HEK293 (cell line): ENCODE measurements around the gene PTGER3.

Experiments used
- CTCF ChIA-PET: fragments of 350-600 bp; formaldehyde crosslinking; extraction: SDS; loops from one replicate; lab custom pipeline; 2021; ENCODE audit warnings: antibody characterized with exemption; lab: Yijun Ruan, JAX
- POLR2A ChIA-PET: fragments of 300-600 bp; formaldehyde crosslinking; extraction: SDS; loops from one replicate; lab custom pipeline; 2020; ENCODE audit warnings: antibody characterized with exemption, inconsistent platforms; lab: Yijun Ruan, JAX
- H3K27ac ChIP-seq: fragments of 200-500 bp; sonication (Bioruptor generic); 2 replicates; pipeline ENCODE4 v1.5.1; 2014; ENCODE audit warnings: low read depth, low read length, control low read depth, inconsistent platforms; ENCODE audit errors: extremely low read depth
- H3K36me3 ChIP-seq, 2 experiments: fragments of 200-500 bp in 1 of 2; sonication (Bioruptor generic) in 1 of 2; 1 replicate in 1 of 2; 2 replicates in 1 of 2; pipeline ENCODE4 v1.5.1; 2014 to 2017; ENCODE audit warnings: inconsistent platforms in 2 of 2, low read length in 2 of 2; ENCODE audit not compliant: control insufficient read depth in 2 of 2, insufficient read depth in 1 of 2
- H3K4me1 ChIP-seq: fragments of 200-500 bp; sonication (Bioruptor generic); 2 replicates; pipeline ENCODE4 v1.5.1; 2014; ENCODE audit warnings: mild to moderate bottlenecking, low read length, inconsistent platforms; ENCODE audit not compliant: control insufficient read depth, insufficient read depth
- H3K4me3 ChIP-seq: 2 replicates; pipeline ENCODE4 v1.5.1; 2011; ENCODE audit warnings: low read depth, mild to moderate bottlenecking, control low read depth, low read length, moderate library complexity
- H3K9me3 ChIP-seq: fragments of 200-500 bp; sonication (Bioruptor generic); 2 replicates; pipeline ENCODE4 v1.5.1; 2014; ENCODE audit warnings: low read depth, low read length, inconsistent platforms; ENCODE audit not compliant: control insufficient read depth, insufficient read depth
- BCL11A ChIP-seq: fragments of 450-650 bp; formaldehyde crosslinking; IDR thresholded peaks from 2 replicates; pipeline ENCODE4 v1.5.1; 2016; ENCODE audit warnings: low read depth, missing biosample characterization, missing genetic modification characterization
- EGR2 ChIP-seq: fragments of 450-650 bp; formaldehyde crosslinking; IDR thresholded peaks from 2 replicates; pipeline ENCODE4 v1.5.1; 2016; ENCODE audit warnings: low read depth, missing biosample characterization, missing genetic modification characterization
- GLIS1 ChIP-seq: fragments of 450-650 bp; formaldehyde crosslinking; IDR thresholded peaks from 2 replicates; pipeline ENCODE4 v1.5.1; 2016; ENCODE audit warnings: missing biosample characterization, missing genetic modification characterization
- KLF16 ChIP-seq: fragments of 450-650 bp; formaldehyde crosslinking; IDR thresholded peaks from 2 replicates; pipeline ENCODE4 v1.5.1; 2017; ENCODE audit warnings: missing biosample characterization, missing genetic modification characterization
- KLF8 ChIP-seq: fragments of 450-650 bp; formaldehyde crosslinking; IDR thresholded peaks from 2 replicates; pipeline ENCODE4 v1.5.1; 2016; ENCODE audit warnings: missing biosample characterization, missing genetic modification characterization
- MYNN ChIP-seq: fragments of 450-650 bp; formaldehyde crosslinking; IDR thresholded peaks from 2 replicates; pipeline ENCODE4 v1.5.1; 2016; ENCODE audit warnings: missing biosample characterization, missing genetic modification characterization, borderline replicate concordance
- SP3 ChIP-seq: fragments of 450-650 bp; formaldehyde crosslinking; IDR thresholded peaks from 2 replicates; pipeline ENCODE4 v1.5.1; 2016; ENCODE audit warnings: missing biosample characterization, missing genetic modification characterization
- ZBTB17 ChIP-seq: fragments of 450-650 bp; formaldehyde crosslinking; IDR thresholded peaks from 2 replicates; pipeline ENCODE4 v1.5.1; 2016; ENCODE audit warnings: missing biosample characterization, missing genetic modification characterization
- ZNF2 ChIP-seq: fragments of 450-650 bp; formaldehyde crosslinking; IDR thresholded peaks from 2 replicates; pipeline ENCODE4 v1.5.1; 2016; ENCODE audit warnings: missing biosample characterization, missing genetic modification characterization
- ZNF239 ChIP-seq: fragments of 450-650 bp; formaldehyde crosslinking; IDR thresholded peaks from 2 replicates; pipeline ENCODE4 v1.5.1; 2016; ENCODE audit warnings: missing biosample characterization, missing genetic modification characterization
- ZNF248 ChIP-seq: fragments of 450-650 bp; formaldehyde crosslinking; IDR thresholded peaks from 2 replicates; pipeline ENCODE4 v1.5.1; 2017; ENCODE audit warnings: missing biosample characterization, missing genetic modification characterization
- ZNF311 ChIP-seq: fragments of 450-650 bp; formaldehyde crosslinking; IDR thresholded peaks from 2 replicates; pipeline ENCODE4 v1.5.1; 2017; ENCODE audit warnings: missing biosample characterization, missing genetic modification characterization, borderline replicate concordance
- ZNF416 ChIP-seq: fragments of 450-650 bp; formaldehyde crosslinking; IDR thresholded peaks from 2 replicates; pipeline ENCODE4 v1.5.1; 2016; ENCODE audit warnings: missing biosample characterization, missing genetic modification characterization
- ZNF521 ChIP-seq: fragments of 450-650 bp; formaldehyde crosslinking; IDR thresholded peaks from 2 replicates; pipeline ENCODE4 v1.5.1; 2017; ENCODE audit warnings: missing biosample characterization, mild to moderate bottlenecking, missing genetic modification characterization
- ZNF529 ChIP-seq: fragments of 450-650 bp; formaldehyde crosslinking; IDR thresholded peaks from 2 replicates; pipeline ENCODE4 v1.5.1; 2017; ENCODE audit warnings: missing genetic modification characterization, missing biosample characterization; ENCODE audit not compliant: insufficient replicate concordance
- ZNF596 ChIP-seq: fragments of 450-650 bp; IDR thresholded peaks from 2 replicates; pipeline ENCODE4 v1.5.0; 2018; ENCODE audit warnings: missing biosample characterization, mild to moderate bottlenecking, missing genetic modification characterization, moderate library complexity
- ZNF629 ChIP-seq: fragments of 450-650 bp; formaldehyde crosslinking; IDR thresholded peaks from 2 replicates; pipeline ENCODE4 v1.5.1; 2017; ENCODE audit warnings: missing biosample characterization, missing genetic modification characterization
- ZNF707 ChIP-seq: fragments of 450-650 bp; formaldehyde crosslinking; IDR thresholded peaks from 2 replicates; pipeline ENCODE4 v1.5.1; 2016; ENCODE audit warnings: missing biosample characterization, missing genetic modification characterization
- ZSCAN23 ChIP-seq: fragments of 450-650 bp; formaldehyde crosslinking; IDR thresholded peaks from 2 replicates; pipeline ENCODE4 v1.5.1; 2016; ENCODE audit warnings: missing biosample characterization, missing genetic modification characterization
- TF ChIP-seq, protein P1 (sequence below): fragments of 450-650 bp; formaldehyde crosslinking; IDR thresholded peaks from 2 replicates; pipeline ENCODE4 v1.5.1; 2016; ENCODE audit warnings: missing biosample characterization, missing genetic modification characterization
- TF ChIP-seq, protein P2 (sequence below): fragments of 450-650 bp; formaldehyde crosslinking; IDR thresholded peaks from 2 replicates; pipeline ENCODE4 v1.5.1; 2016; ENCODE audit warnings: missing biosample characterization, missing genetic modification characterization
- TF ChIP-seq, protein P3 (sequence below): fragments of 450-650 bp; formaldehyde crosslinking; IDR thresholded peaks from 2 replicates; pipeline ENCODE4 v1.5.1; 2016; ENCODE audit warnings: missing biosample characterization, missing genetic modification characterization
- TF ChIP-seq, protein P4 (sequence below): fragments of 450-650 bp; formaldehyde crosslinking; IDR thresholded peaks from 2 replicates; pipeline ENCODE4 v1.5.1; 2016; ENCODE audit warnings: missing biosample characterization, missing genetic modification characterization
- TF ChIP-seq, protein P5 (sequence below): fragments of 450-650 bp; formaldehyde crosslinking; IDR thresholded peaks from 2 replicates; pipeline ENCODE4 v1.5.1; 2016; ENCODE audit warnings: missing biosample characterization, missing genetic modification characterization, borderline replicate concordance

The PTGER3 gene

DNA sequence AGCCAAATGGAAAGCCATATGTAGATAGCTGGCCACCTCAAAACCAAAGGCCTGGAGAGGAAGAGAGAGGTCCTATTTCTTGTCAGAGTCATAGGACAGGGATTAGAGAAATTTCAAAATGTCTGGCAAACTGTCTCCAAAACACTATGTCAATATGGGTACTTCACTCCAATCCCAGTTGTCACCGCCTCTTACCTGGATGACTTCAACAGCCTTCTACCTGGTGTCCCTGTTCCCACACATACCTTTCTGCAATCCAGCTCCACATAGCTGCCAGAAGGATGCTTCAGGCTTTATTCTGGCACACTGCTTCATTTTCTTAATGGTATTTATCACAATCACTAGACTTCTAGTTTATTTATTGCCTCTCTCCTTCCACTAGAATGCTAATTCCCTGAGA is 14.5 kb downstream of the PTGER3 start (continued):
- TF ChIP-seq, protein P1, sequence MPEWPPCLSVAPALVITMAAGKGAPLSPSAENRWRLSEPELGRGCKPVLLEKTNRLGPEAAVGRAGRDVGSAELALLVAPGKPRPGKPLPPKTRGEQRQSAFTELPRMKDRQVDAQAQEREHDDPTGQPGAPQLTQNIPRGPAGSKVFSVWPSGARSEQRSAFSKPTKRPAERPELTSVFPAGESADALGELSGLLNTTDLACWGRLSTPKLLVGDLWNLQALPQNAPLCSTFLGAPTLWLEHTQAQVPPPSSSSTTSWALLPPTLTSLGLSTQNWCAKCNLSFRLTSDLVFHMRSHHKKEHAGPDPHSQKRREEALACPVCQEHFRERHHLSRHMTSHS (tag by site-specific recombination), result no peak
- TF ChIP-seq SP3 (tag by site-specific recombination), result no peak
- TF ChIP-seq ZNF239 (tag by site-specific recombination), result no peak
- TF ChIP-seq, all 188 proteins: peak for 0

DNA sequence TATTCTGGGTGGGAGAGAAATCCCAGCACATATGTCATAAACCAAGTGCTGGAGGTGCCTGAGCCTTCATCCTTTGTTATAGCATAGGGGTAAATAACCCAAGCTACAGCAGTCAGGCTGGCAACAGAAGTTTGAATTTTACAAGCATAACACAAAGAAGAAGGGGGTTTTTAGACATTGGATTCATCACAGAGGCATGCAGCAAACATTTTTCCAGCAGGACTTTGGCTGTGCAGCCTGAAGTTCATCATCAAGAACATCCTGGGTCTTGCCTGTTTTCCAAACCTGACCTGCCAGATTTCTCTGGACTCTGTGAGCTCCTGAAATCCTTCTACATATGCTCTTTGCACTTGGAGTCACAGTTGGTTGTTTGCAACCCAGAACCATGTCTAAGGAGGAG is 16.2 kb downstream of the PTGER3 start:
- Histone ChIP-seq H3K9me3 (no peaks in the 10 kb centered on the region), H3K4me1 (no peaks in the 10 kb centered on the region)
- TF ChIP-seq KLF16 (tag by site-specific recombination), result no peak
- no peak for TF ChIP-seq ZNF529 (tag by site-specific recombination)
- no peak for TF ChIP-seq GLIS1
- no peak for TF ChIP-seq ZNF2 (tag by site-specific recombination)
- TF ChIP-seq, protein P2, sequence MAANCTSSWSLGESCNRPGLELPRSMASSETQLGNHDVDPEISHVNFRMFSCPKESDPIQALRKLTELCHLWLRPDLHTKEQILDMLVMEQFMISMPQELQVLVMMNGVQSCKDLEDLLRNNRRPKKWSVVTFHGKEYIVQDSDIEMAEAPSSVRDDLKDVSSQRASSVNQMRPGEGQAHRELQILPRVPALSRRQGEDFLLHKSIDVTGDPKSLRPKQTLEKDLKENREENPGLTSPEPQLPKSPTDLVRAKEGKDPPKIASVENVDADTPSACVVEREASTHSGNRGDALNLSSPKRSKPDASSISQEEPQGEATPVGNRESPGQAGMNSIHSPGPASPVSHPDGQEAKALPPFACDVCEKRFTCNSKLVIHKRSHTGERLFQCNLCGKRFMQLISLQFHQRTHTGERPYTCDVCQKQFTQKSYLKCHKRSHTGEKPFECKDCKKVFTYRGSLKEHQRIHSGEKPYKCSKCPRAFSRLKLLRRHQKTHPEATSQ, result no peak
- no peak for TF ChIP-seq ZSCAN23 (tag by site-specific recombination)
- no peak for TF ChIP-seq ZNF521 (tag by site-specific recombination)
- TF ChIP-seq, protein P3, sequence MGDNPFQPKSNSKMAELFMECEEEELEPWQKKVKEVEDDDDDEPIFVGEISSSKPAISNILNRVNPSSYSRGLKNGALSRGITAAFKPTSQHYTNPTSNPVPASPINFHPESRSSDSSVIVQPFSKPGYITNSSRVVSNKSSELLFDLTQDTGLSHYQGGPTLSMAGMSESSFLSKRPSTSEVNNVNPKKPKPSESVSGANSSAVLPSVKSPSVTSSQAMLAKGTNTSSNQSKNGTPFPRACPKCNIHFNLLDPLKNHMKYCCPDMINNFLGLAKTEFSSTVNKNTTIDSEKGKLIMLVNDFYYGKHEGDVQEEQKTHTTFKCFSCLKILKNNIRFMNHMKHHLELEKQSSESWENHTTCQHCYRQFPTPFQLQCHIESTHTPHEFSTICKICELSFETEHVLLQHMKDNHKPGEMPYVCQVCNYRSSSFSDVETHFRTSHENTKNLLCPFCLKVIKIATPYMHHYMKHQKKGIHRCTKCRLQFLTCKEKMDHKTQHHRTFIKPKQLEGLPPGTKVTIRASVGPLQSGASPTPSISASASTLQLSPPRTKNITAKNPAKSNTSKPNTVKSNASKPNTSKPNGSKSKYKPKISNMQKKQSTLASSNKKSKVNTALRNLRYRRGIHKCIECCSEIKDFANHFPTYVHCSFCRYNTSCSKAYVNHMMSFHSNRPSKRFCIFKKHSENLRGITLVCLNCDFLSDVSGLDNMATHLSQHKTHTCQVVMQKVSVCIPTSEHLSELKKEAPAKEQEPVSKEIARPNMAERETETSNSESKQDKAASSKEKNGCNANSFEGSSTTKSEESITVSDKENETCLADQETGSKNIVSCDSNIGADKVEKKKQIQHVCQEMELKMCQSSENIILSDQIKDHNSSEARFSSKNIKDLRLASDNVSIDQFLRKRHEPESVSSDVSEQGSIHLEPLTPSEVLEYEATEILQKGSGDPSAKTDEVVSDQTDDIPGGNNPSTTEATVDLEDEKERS (tag by site-specific recombination), result no peak
- TF ChIP-seq EGR2, result no peak
- no peak for TF ChIP-seq MYNN (tag by site-specific recombination)
- TF ChIP-seq KLF8, result no peak
- TF ChIP-seq ZNF416 (tag by site-specific recombination), result no peak
- TF ChIP-seq, protein P1 (tag by site-specific recombination), result no peak
- TF ChIP-seq ZNF248 (tag by site-specific recombination), result no peak
- TF ChIP-seq ZNF629, result no peak
- TF ChIP-seq, all 188 proteins: peak for 0
- POLR2A ChIA-PET, result no interaction called here
- CTCF ChIA-PET, result interaction anchor here (0.8 kb wide), 1 partner anchor 125 kb away, joined by 3 read pairs; no protein-coding TSS in a partner anchor
- no peak overlapping the region for H3K27ac ChIP-seq
- no peaks in the 10 kb centered on the region for H3K36me3 ChIP-seq
- no peak overlapping the region for H3K4me3 ChIP-seq

DNA sequence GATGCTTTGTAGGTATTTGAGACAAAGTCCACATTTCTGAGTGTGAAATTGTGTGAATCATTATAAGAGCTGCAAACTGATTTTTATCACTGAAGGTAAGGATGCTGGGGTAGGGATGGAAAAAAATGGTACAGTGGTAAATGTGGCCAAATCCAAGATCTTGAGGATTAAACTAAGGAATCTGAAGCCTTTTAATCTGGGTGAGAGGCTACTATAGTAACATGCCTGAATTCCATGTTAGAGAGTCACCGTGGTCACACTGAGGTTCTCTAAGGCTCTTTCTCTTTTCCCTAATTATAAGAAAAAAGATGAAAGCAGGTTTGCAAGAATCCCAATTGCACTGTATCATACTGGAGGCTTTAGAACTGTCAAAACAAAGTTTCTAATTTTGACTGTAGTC is 17.6 kb downstream of the PTGER3 start:
- H3K36me3 ChIP-seq, result no peaks in the 10 kb centered on the region
- no peaks in the 10 kb centered on the region for H3K9me3 ChIP-seq
- no peaks in the 10 kb centered on the region for H3K4me1 ChIP-seq
- ChIA-PET POLR2A (no interaction called here), CTCF (no interaction called here)
- H3K27ac ChIP-seq, result no peak overlapping the region
- H3K4me3 ChIP-seq, result no peak overlapping the region
- TF ChIP-seq, protein P4, sequence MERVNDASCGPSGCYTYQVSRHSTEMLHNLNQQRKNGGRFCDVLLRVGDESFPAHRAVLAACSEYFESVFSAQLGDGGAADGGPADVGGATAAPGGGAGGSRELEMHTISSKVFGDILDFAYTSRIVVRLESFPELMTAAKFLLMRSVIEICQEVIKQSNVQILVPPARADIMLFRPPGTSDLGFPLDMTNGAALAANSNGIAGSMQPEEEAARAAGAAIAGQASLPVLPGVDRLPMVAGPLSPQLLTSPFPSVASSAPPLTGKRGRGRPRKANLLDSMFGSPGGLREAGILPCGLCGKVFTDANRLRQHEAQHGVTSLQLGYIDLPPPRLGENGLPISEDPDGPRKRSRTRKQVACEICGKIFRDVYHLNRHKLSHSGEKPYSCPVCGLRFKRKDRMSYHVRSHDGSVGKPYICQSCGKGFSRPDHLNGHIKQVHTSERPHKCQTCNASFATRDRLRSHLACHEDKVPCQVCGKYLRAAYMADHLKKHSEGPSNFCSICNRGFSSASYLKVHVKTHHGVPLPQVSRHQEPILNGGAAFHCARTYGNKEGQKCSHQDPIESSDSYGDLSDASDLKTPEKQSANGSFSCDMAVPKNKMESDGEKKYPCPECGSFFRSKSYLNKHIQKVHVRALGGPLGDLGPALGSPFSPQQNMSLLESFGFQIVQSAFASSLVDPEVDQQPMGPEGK, result no peak
- no peak for TF ChIP-seq ZNF311 (tag by site-specific recombination)
- TF ChIP-seq ZNF707 (tag by site-specific recombination), result no peak
- TF ChIP-seq ZNF596 (tag by site-specific recombination), result no peak
- TF ChIP-seq ZBTB17 (tag by site-specific recombination), result no peak
- TF ChIP-seq, protein P5, sequence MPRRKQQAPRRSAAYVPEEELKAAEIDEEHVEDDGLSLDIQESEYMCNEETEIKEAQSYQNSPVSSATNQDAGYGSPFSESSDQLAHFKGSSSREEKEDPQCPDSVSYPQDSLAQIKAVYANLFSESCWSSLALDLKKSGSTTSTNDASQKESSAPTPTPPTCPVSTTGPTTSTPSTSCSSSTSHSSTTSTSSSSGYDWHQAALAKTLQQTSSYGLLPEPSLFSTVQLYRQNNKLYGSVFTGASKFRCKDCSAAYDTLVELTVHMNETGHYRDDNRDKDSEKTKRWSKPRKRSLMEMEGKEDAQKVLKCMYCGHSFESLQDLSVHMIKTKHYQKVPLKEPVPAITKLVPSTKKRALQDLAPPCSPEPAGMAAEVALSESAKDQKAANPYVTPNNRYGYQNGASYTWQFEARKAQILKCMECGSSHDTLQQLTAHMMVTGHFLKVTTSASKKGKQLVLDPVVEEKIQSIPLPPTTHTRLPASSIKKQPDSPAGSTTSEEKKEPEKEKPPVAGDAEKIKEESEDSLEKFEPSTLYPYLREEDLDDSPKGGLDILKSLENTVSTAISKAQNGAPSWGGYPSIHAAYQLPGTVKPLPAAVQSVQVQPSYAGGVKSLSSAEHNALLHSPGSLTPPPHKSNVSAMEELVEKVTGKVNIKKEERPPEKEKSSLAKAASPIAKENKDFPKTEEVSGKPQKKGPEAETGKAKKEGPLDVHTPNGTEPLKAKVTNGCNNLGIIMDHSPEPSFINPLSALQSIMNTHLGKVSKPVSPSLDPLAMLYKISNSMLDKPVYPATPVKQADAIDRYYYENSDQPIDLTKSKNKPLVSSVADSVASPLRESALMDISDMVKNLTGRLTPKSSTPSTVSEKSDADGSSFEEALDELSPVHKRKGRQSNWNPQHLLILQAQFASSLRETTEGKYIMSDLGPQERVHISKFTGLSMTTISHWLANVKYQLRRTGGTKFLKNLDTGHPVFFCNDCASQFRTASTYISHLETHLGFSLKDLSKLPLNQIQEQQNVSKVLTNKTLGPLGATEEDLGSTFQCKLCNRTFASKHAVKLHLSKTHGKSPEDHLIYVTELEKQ (tag by site-specific recombination), result no peak
- TF ChIP-seq BCL11A (tag by site-specific recombination), result no peak
